C4-2B (cell line): Measurements from ENCODE around the gene TMOD1.

Source experiments
- ZFX ChIP-seq: fragments of 450-650 bp; IDR thresholded peaks from 2 replicates; pipeline ENCODE4 v1.6.1; 2017
- TF ChIP-seq, protein P1 (sequence below): fragments of 450-650 bp; conservative IDR thresholded peaks from 2 replicates; pipeline ENCODE4 v1.5.1; 2017; ENCODE audit warnings: mild to moderate bottlenecking

DNA sequence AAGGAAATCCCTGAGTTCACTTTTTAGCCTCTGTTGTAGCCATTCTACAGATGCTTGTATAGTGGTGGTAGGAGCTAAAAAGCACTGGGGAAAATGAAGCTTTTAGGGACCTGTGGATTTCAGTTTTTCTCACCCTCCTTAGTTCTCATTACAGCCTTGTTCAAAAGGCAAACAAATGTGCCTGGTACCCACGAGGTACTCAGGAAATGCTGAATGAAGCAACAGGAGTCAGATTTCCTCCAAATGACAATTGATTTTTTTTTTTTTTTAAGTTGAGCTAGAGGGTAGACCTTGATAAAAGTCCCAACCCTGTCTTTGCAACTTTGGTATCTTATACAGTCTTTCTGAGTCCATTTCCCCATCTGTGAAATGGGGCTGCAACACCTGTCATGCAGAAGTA, 21.3 kb upstream of the TMOD1 start:
- TF ChIP-seq, protein P1, sequence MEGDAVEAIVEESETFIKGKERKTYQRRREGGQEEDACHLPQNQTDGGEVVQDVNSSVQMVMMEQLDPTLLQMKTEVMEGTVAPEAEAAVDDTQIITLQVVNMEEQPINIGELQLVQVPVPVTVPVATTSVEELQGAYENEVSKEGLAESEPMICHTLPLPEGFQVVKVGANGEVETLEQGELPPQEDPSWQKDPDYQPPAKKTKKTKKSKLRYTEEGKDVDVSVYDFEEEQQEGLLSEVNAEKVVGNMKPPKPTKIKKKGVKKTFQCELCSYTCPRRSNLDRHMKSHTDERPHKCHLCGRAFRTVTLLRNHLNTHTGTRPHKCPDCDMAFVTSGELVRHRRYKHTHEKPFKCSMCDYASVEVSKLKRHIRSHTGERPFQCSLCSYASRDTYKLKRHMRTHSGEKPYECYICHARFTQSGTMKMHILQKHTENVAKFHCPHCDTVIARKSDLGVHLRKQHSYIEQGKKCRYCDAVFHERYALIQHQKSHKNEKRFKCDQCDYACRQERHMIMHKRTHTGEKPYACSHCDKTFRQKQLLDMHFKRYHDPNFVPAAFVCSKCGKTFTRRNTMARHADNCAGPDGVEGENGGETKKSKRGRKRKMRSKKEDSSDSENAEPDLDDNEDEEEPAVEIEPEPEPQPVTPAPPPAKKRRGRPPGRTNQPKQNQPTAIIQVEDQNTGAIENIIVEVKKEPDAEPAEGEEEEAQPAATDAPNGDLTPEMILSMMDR, result no peak
- no peak for TF ChIP-seq ZFX
